GM23248 (cell line): ENCODE measurements around the gene ABLIM2. TPM values are rescaled to one million over a fixed set of nuclear protein-coding genes. Genes with fewer than 3 reads are reported as not detected.

ENCODE experiments used
- DNase-seq: peaks from one replicate; pipeline ENCODE4 v3.0.0-alpha.2; 2015
- H2AFZ ChIP-seq: fragments of 200-600 bp; sonication (generic); 2 replicates; pipeline ENCODE4 v1.6.1; 2016; ENCODE audit warnings: antibody characterized with exemption
- H3F3A ChIP-seq: fragments of 200-600 bp; sonication (generic); 2 replicates; pipeline ENCODE4 v1.6.1; 2016; ENCODE audit warnings: mild to moderate bottlenecking, antibody characterized with exemption, mixed run types; ENCODE audit not compliant: insufficient read depth
- H3K27ac ChIP-seq: fragments of 200-600 bp; sonication (generic); 2 replicates; pipeline ENCODE4 v1.5.1; 2016; ENCODE audit warnings: mild to moderate bottlenecking
- H3K27me3 ChIP-seq: fragments of 200-600 bp; sonication (generic); replicated peaks from 2 replicates; pipeline ENCODE4 v1.6.1; 2016; ENCODE audit warnings: mild to moderate bottlenecking; ENCODE audit not compliant: insufficient read depth
- H3K36me3 ChIP-seq: fragments of 200-600 bp; sonication (generic); 2 replicates; pipeline ENCODE4 v1.6.1; 2016; ENCODE audit warnings: low read depth, mild to moderate bottlenecking
- H3K4me1 ChIP-seq: fragments of 200-600 bp; sonication (generic); 2 replicates; pipeline ENCODE4 v1.6.1; 2016; ENCODE audit warnings: mild to moderate bottlenecking; ENCODE audit not compliant: insufficient read depth
- H3K4me2 ChIP-seq: fragments of 200-600 bp; sonication (generic); one replicate; pipeline ENCODE4 v1.6.1; 2016; ENCODE audit warnings: mild to moderate bottlenecking; ENCODE audit not compliant: unreplicated experiment
- H3K4me3 ChIP-seq: fragments of 200-600 bp; sonication (generic); 2 replicates; pipeline ENCODE4 v1.5.1; 2016; ENCODE audit warnings: mild to moderate bottlenecking
- H3K79me2 ChIP-seq: fragments of 200-600 bp; sonication (generic); 2 replicates; pipeline ENCODE4 v1.6.1; 2016; ENCODE audit warnings: mild to moderate bottlenecking; ENCODE audit not compliant: insufficient read depth
- H3K9ac ChIP-seq: fragments of 200-600 bp; sonication (generic); 2 replicates; pipeline ENCODE4 v1.6.1; 2016; ENCODE audit warnings: mild to moderate bottlenecking
- H3K9me2 ChIP-seq: fragments of 200-600 bp; sonication (generic); 2 replicates; pipeline ENCODE4 v1.6.1; 2016; ENCODE audit warnings: mixed run types, mild to moderate bottlenecking, moderate library complexity; ENCODE audit not compliant: insufficient read depth
- H3K9me3 ChIP-seq: fragments of 200-600 bp; sonication (generic); one replicate; pipeline ENCODE4 v1.6.1; 2017; ENCODE audit warnings: low read depth
- H4K20me1 ChIP-seq: fragments of 200-600 bp; sonication (generic); 2 replicates; pipeline ENCODE4 v1.6.0; 2016; ENCODE audit not compliant: insufficient read depth
- EZH2 ChIP-seq: fragments of 200-600 bp; sonication (generic); IDR thresholded peaks from 2 replicates; pipeline ENCODE4 v1.6.1; 2018; ENCODE audit warnings: antibody characterized with exemption, mild to moderate bottlenecking; ENCODE audit not compliant: insufficient read depth, poor library complexity, severe bottlenecking
- EZH2phosphoT487 ChIP-seq: fragments of 200-600 bp; sonication (generic); IDR thresholded peaks from 2 replicates; pipeline ENCODE4 v1.6.1; 2018; ENCODE audit warnings: antibody characterized with exemption, moderate library complexity, mild to moderate bottlenecking, low read depth; ENCODE audit not compliant: insufficient read depth
- WGBS, 2 experiments: methylation state at CpG; one replicate each; pipeline ENCODE4 v1.1.6; 2015 to 2017; ENCODE audit warnings: low lambda C conversion rate in 2 of 2, low coverage in 1 of 2; ENCODE audit errors: missing lambda C conversion rate in 2 of 2; 5-methylcytosine and 5-hydroxymethylcytosine counted together
- in situ Hi-C: fragments of 300-500 bp; cut with MboI; formaldehyde crosslinking; loops from 2 replicates; pipeline ENCODE4 v1.15.0; 2020
- polyA plus RNA-seq: library from polyadenylated mRNA; unstranded; fragments of >200 nt; fragmentation: Nextera tagmentation; extraction: Ambion mirVana; gene quantifications from 2 replicates; pipeline ENCODE4 v1.2.1, GENCODE V29; 2016
- total RNA-seq: library from RNA; depleted of rRNA; stranded (reverse); fragments of >200 nt; shearing (Covaris generic); gene quantifications from 2 replicates; pipeline ENCODE4 v1.2.3, GENCODE V29; 2014

ABLIM2 gene
- total and polyA plus RNA-seq, 2 experiments from 2014 or later: not detected

DNA sequence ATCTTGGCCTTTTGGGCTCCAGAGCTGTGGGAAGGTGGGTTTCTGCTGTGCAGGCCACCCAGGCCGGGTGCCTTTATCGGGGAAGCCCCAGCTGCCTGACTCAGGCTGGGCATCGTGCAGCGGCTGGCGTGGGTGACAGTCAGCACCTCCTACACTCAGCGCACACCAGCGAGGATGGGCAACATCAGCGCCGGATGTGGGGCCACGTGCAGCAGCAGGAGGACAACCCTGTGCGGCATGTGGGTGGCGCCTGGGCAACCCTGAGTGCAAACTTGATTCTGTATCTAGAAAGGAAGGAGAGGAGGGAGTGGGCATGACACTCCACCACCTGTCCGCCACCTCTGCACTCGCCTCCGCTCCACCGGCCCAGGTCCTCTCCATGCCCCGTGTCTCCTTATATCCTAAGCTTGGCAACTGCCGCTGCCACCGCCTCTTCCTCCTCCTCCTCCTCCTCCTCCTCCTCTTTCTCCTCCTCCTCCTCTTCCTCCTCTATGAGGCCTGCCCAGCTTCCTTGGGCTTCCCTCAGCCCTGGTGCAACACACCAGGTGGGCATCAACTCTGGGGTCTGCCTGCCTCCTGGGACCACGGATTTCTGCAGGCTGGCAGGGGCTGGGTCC is 111.6 kb downstream of the ABLIM2 start:
- Histone ChIP-seq H3K9me3 (no peaks in the 10 kb centered on the region), H3K27ac (no peak overlapping the region), H3K4me2 (no peak overlapping the region), H3K4me3 (no peak overlapping the region), H3K9ac (no peak overlapping the region), H3K9me2 (no peaks in the 10 kb centered on the region), H4K20me1 (no peaks in the 10 kb centered on the region), H3K36me3 (no peaks in the 10 kb centered on the region), H3K4me1 (no peaks in the 10 kb centered on the region), H3K27me3 (peaks cover 38% of the 10 kb centered on the region), H3K79me2 (no peaks in the 10 kb centered on the region), H2AFZ (no peak overlapping the region), H3F3A (no peaks in the 10 kb centered on the region)
- 71 to 75% methylated on average over 14 to 19 of the region's 20 CpGs for WGBS, 2 experiments
- no peak for TF ChIP-seq EZH2phosphoT487
- TF ChIP-seq EZH2: no peak
- in situ Hi-C loops: no loop called here
- DNase-seq: no peak

DNA sequence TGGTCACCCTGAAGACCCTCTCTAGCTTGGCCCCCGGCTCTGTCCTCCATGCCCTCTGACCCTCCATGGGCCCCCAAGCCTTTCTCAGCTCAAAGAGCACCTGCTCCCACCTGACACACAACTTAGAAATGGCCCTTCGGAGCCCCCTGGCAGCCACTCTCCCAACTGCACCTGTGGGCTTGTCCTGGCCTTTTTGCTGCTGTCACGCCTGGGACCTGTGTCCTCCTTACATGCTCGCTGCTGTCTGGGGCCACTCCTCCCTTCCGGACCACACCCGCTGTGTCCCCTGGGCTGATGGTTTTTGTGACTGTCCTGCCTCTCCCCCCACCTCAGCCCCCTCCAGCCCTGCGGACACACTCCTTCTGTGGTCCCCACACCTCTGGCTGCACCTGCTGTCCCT is 112.7 kb downstream of the ABLIM2 start:
- DNase-seq: no peak
- no peaks in the 10 kb centered on the region for H3K4me1 ChIP-seq
- no peak overlapping the region for H3K4me2 ChIP-seq
- H3K79me2 ChIP-seq: no peaks in the 10 kb centered on the region
- H3K27ac ChIP-seq: no peak overlapping the region
- no peaks in the 10 kb centered on the region for H4K20me1 ChIP-seq
- no peak overlapping the region for H3K4me3 ChIP-seq
- no peaks in the 10 kb centered on the region for H3F3A ChIP-seq
- H2AFZ ChIP-seq: no peak overlapping the region
- H3K9me2 ChIP-seq: no peaks in the 10 kb centered on the region
- no peaks in the 10 kb centered on the region for H3K9me3 ChIP-seq
- TF ChIP-seq EZH2phosphoT487: no peak
- TF ChIP-seq EZH2: no peak
- 70 to 72% methylated on average over 6 to 7 of the region's 7 CpGs for WGBS, 2 experiments
- peaks cover 35% of the 10 kb centered on the region for H3K27me3 ChIP-seq
- no peaks in the 10 kb centered on the region for H3K36me3 ChIP-seq
- in situ Hi-C loops: no loop called here
- H3K9ac ChIP-seq: no peak overlapping the region

DNA sequence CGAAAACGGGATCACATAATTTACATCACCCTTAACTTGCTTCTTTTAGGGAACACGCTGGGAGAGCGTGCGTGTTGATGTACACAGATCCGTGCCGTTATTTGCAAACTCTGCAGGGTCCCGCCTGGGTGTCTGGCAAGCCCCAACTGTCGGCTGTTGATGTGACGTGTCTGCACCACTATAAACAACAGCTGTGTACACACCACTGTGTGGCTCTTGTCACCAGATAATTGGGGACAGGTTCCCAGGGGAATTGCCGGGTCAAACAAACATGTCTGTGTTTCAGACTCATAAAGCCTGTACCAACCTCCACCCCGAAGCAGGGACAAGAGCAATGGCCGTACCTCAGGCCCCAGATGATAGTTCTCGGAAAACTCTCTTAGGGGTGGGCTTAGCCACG is 113.9 kb downstream of the ABLIM2 start:
- H3K4me3 ChIP-seq: no peak overlapping the region
- H3K4me2 ChIP-seq: no peak overlapping the region
- H3K9ac ChIP-seq: no peak overlapping the region
- H3K27ac ChIP-seq: no peak overlapping the region
- no peaks in the 10 kb centered on the region for H3K36me3 ChIP-seq
- DNase-seq: no peak
- no peak for TF ChIP-seq EZH2
- TF ChIP-seq EZH2phosphoT487: no peak
- H3F3A ChIP-seq: no peaks in the 10 kb centered on the region
- H2AFZ ChIP-seq: no peak overlapping the region
- peaks cover 26% of the 10 kb centered on the region for H3K27me3 ChIP-seq
- WGBS, 2 experiments: 14 to 17% methylated on average over 15 of the region's 15 CpGs
- H3K9me3 ChIP-seq: no peaks in the 10 kb centered on the region
- H3K79me2 ChIP-seq: no peaks in the 10 kb centered on the region
- no peaks in the 10 kb centered on the region for H3K9me2 ChIP-seq
- no peaks in the 10 kb centered on the region for H4K20me1 ChIP-seq
- H3K4me1 ChIP-seq: no peaks in the 10 kb centered on the region
- in situ Hi-C loops: no loop called here

DNA sequence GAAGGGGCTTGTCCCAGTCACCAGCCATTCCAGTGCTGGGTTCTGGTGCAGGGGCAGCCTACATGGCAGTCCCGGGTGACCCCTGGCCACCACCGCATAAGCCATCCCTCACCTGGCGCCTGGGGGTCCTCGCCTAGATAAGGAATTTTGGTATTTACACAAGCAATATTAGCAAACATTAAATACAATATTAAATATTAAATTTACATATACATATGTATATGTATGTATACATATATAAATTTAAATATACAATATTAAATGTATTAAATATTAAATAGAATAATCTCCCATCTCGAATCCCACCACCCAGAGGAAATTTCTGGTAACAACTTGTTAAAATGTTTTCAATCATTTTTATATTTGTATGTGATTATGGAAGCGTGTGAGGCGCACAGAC is 114.4 kb downstream of the ABLIM2 start:
- peaks cover 31% of the 10 kb centered on the region for H3K27me3 ChIP-seq
- no peaks in the 10 kb centered on the region for H3F3A ChIP-seq
- H3K4me1 ChIP-seq: no peaks in the 10 kb centered on the region
- H3K4me2 ChIP-seq: no peak overlapping the region
- H3K79me2 ChIP-seq: no peaks in the 10 kb centered on the region
- DNase-seq: no peak
- no peak overlapping the region for H2AFZ ChIP-seq
- no peak overlapping the region for H3K9ac ChIP-seq
- WGBS, 2 experiments: 31 to 38% methylated on average over 7 of the region's 7 CpGs
- no peaks in the 10 kb centered on the region for H3K36me3 ChIP-seq
- TF ChIP-seq EZH2: no peak
- TF ChIP-seq EZH2phosphoT487: no peak
- no peaks in the 10 kb centered on the region for H4K20me1 ChIP-seq
- no peak overlapping the region for H3K27ac ChIP-seq
- in situ Hi-C loops: no loop called here
- H3K9me2 ChIP-seq: no peaks in the 10 kb centered on the region
- no peak overlapping the region for H3K4me3 ChIP-seq
- H3K9me3 ChIP-seq: no peaks in the 10 kb centered on the region

DNA sequence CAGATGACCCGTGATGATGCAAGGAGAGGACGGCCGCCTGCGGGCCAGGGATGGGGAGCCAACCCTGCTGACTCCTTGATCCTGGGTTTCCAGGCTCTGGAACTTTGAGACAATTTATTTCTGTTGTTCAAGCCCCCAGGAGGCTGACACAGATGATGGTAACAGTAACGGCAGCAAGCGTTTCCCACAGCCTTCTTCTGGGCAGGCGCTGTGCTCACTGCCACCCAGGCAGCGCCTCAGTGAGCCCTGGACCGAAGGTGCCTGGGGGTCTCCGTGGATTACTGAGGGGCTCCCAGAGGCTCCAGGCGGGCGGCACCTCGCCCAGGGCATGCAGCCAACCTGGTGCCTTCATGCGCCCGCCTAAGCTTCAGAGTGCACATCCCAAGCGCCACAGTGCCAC is 115.0 kb downstream of the ABLIM2 start:
- WGBS, 2 experiments: 75 to 77% methylated on average over 16 of the region's 16 CpGs
- H3K4me2 ChIP-seq: no peak overlapping the region
- no peaks in the 10 kb centered on the region for H3K79me2 ChIP-seq
- no peak overlapping the region for H3K4me3 ChIP-seq
- in situ Hi-C loops: no loop called here
- TF ChIP-seq EZH2 (no peak), EZH2phosphoT487 (no peak)
- no peaks in the 10 kb centered on the region for H3K9me2 ChIP-seq
- H3K27me3 ChIP-seq: peaks cover 37% of the 10 kb centered on the region
- H3K4me1 ChIP-seq: no peaks in the 10 kb centered on the region
- H4K20me1 ChIP-seq: no peaks in the 10 kb centered on the region
- H3K27ac ChIP-seq: no peak overlapping the region
- H3K36me3 ChIP-seq: no peaks in the 10 kb centered on the region
- H3F3A ChIP-seq: no peaks in the 10 kb centered on the region
- no peak overlapping the region for H2AFZ ChIP-seq
- H3K9me3 ChIP-seq: no peaks in the 10 kb centered on the region
- no peak overlapping the region for H3K9ac ChIP-seq
- DNase-seq: no peak
